Liver (tissue), 3 donors: ENCODE measurements around the gene ZNF786.

Experiments used
- CTCF ChIP-seq: fragments of 150-350 bp; IDR thresholded peaks from 2 replicates; pipeline ENCODE4 v1.5.1; 2017; ENCODE audit warnings: improper control_type of control experiment, low read depth, low read length; ENCODE audit not compliant: missing input control
- JUND ChIP-seq, 2 donors: IDR thresholded peaks; 2 replicates each; pipeline ENCODE4 v1.6.1; 2016; ENCODE audit warnings: antibody characterized with exemption in 2 of 2
- ZBTB33 ChIP-seq: IDR thresholded peaks from 2 replicates; pipeline ENCODE4 v1.6.1; 2016; ENCODE audit warnings: antibody characterized with exemption
- donor health status: healthy.
- donor health status: healthy.

GRCh38 chr7:149027611-149028345, 62.7 kb downstream of the ZNF786 start:
- TF ChIP-seq CTCF (no peak), JUND (IDR thresholded peaks at IDR 0.05) (no peak), ZBTB33 (no peak)
